Right lobe of liver (tissue), 6 donors: ENCODE results near the gene TARP.

Experiments used
- ATAC-seq, 4 donors: fragments of 200-7000 bp; cut with Tn5 transposase; one replicate each; pipeline ENCODE4 v1.9.1; 2020; ENCODE audit warnings: mild to moderate bottlenecking in 4 of 4, moderate library complexity in 4 of 4
- DNase-seq, 3 donors: peaks; one replicate each; pipeline ENCODE4 v3.0.0-alpha.2; 2020
- H3K27ac ChIP-seq, 3 donors: fragments of 200-600 bp; one replicate each; pipeline ENCODE4 v1.8.0; 2022
- H3K27me3 ChIP-seq, 2 donors: fragments of 200-600 bp; one replicate each; pipeline ENCODE4 v1.8.0; 2022
- H3K36me3 ChIP-seq, 4 donors: fragments of 200-600 bp; sonication (generic) in 1 of 4; one replicate each; pipeline versions ENCODE4 v1.5.1 to v1.8.0; 2017 to 2022; ENCODE audit warnings: control low read depth in 1 of 4
- H3K4me1 ChIP-seq, 4 donors: fragments of 200-600 bp; sonication (generic) in 1 of 4; one replicate each; pipeline versions ENCODE4 v1.5.1 to v1.8.0; 2017 to 2022; ENCODE audit warnings: control low read depth in 1 of 4
- H3K4me3 ChIP-seq, 3 donors: fragments of 200-600 bp; one replicate each; pipeline ENCODE4 v1.8.0; 2022
- H3K9me3 ChIP-seq, 4 donors: fragments of 200-600 bp; sonication (generic) in 1 of 4; one replicate each; pipeline versions ENCODE4 v1.5.1 to v1.8.0; 2017 to 2022; ENCODE audit warnings: control low read depth in 1 of 4
- POLR2A ChIP-seq: fragments of 450-650 bp; IDR thresholded peaks from one replicate; pipeline ENCODE4 v1.6.1; 2017; ENCODE audit warnings: antibody characterized with exemption, mild to moderate bottlenecking
- WGBS: methylation state at CpG from one replicate; pipeline ENCODE4 v1.1.6; 2018; ENCODE audit warnings: low coverage, low lambda C conversion rate; ENCODE audit not compliant: insufficient coverage; ENCODE audit errors: missing lambda C conversion rate; 5-methylcytosine and 5-hydroxymethylcytosine counted together
- intact Hi-C, 2 donors: fragments of 100-400 bp; cut with DNase I; formaldehyde crosslinking; loops; one replicate each; pipeline versions ENCODE4 v1.11.2 to v1.14.1; 2022
- TF ChIP-seq, protein P1 (sequence below), 4 donors: fragments of 200-600 bp in 3 of 4; fragments of 450-650 bp in 1 of 4; IDR thresholded peaks; one replicate each; pipeline versions ENCODE4 v1.5.1 to v1.8.0; 2016 to 2022; ENCODE audit warnings: antibody characterized with exemption in 4 of 4, mild to moderate bottlenecking in 2 of 4
- donor health status: DM: no; HTN: yes; CAD: no.
- donor health status: DM: no; HTN: no; CAD: no.
- donor health status: DM: no; HTN: no; CAD: no.
- donor health status: DM: no; HTN: yes; CAD: no.
- donor health status: DM: no; HTN: yes; CAD: no.

Gene TARP

GRCh38 chr7:38281266-38281665 lies 7.8 kb upstream of the TARP start:
- DNase-seq (no peak), ATAC-seq (no peak)
- Histone ChIP-seq H3K4me1 (no peaks in the 10 kb centered on the region), H3K27me3 (no peaks in the 10 kb centered on the region), H3K4me3 (no peak overlapping the region), H3K27ac (no peak overlapping the region), H3K36me3 (no peaks in the 10 kb centered on the region), H3K9me3 (no peaks in the 10 kb centered on the region)
- intact Hi-C loops = no loop called here
- TF ChIP-seq, protein P1, sequence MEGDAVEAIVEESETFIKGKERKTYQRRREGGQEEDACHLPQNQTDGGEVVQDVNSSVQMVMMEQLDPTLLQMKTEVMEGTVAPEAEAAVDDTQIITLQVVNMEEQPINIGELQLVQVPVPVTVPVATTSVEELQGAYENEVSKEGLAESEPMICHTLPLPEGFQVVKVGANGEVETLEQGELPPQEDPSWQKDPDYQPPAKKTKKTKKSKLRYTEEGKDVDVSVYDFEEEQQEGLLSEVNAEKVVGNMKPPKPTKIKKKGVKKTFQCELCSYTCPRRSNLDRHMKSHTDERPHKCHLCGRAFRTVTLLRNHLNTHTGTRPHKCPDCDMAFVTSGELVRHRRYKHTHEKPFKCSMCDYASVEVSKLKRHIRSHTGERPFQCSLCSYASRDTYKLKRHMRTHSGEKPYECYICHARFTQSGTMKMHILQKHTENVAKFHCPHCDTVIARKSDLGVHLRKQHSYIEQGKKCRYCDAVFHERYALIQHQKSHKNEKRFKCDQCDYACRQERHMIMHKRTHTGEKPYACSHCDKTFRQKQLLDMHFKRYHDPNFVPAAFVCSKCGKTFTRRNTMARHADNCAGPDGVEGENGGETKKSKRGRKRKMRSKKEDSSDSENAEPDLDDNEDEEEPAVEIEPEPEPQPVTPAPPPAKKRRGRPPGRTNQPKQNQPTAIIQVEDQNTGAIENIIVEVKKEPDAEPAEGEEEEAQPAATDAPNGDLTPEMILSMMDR (IDR thresholded peaks at IDR 0.05) = no peak
- TF ChIP-seq POLR2A = no peak

- Histone ChIP-seq H3K27ac (no peak overlapping the region), H3K27me3 (no peaks in the 10 kb centered on the region), H3K9me3 (no peaks in the 10 kb centered on the region), H3K4me3 (no peak overlapping the region), H3K36me3 (no peaks in the 10 kb centered on the region), H3K4me1 (no peaks in the 10 kb centered on the region)
- intact Hi-C loops = no loop called here
- DNase-seq (no peak), ATAC-seq (no peak)
- 72% methylated on average over 2 of the region's 3 CpGs for WGBS
- TF ChIP-seq POLR2A = no peak
- TF ChIP-seq, protein P1 (IDR thresholded peaks at IDR 0.05) = no peak
Measured at GRCh38 chr7:38280707-38281106, 7.3 kb upstream of the TARP start.

DNA sequence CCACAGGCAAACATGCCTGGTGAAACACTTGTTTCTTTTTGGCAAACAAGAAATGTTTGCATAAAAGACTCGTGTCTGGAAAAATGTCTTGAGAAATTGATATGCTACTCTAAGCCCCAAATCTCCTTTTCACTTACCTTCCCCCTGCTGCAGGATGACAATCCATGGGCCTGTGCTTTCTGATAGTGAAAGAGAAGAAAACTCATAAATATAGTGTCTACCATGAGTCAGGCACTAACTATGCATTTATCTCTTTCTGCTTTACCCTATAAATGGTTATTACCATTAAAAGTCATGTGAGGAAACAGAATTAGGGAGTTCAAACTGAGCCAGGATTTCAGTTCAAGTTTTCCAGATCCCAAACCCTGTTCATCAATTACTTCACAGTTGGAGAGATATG lies 6.6 kb upstream of the TARP start:
- no peak for ATAC-seq
- no peaks in the 10 kb centered on the region for H3K4me1 ChIP-seq
- intact Hi-C loops = no loop called here
- WGBS = 28% methylated on average over 1 of the region's 1 CpG
- H3K4me3 ChIP-seq = no peak overlapping the region
- no peak overlapping the region for H3K27ac ChIP-seq
- H3K9me3 ChIP-seq = no peaks in the 10 kb centered on the region
- DNase-seq = no peak
- TF ChIP-seq POLR2A = no peak
- TF ChIP-seq, protein P1 (IDR thresholded peaks at IDR 0.05) = no peak
- H3K36me3 ChIP-seq = no peaks in the 10 kb centered on the region
- no peaks in the 10 kb centered on the region for H3K27me3 ChIP-seq

GRCh38 chr7:38276096-38276877 lies 2.9 kb upstream of the TARP start:
- TF ChIP-seq, protein P1 (IDR thresholded peaks at IDR 0.05) = no peak
- no peak for TF ChIP-seq POLR2A
- no peak for ATAC-seq
- intact Hi-C loops = no loop called here

More at GRCh38 chr7:38276096-38276877, 2.9 kb upstream of the TARP start:
- WGBS = 34% methylated on average over 6 of the region's 6 CpGs
- no peak overlapping the region for H3K27ac ChIP-seq
- no peak overlapping the region for H3K4me3 ChIP-seq
- no peaks in the 10 kb centered on the region for H3K9me3 ChIP-seq
- DNase-seq = no peak
- H3K27me3 ChIP-seq = no peaks in the 10 kb centered on the region
- H3K36me3 ChIP-seq = no peaks in the 10 kb centered on the region
- no peaks in the 10 kb centered on the region for H3K4me1 ChIP-seq
